NCI-H146 treated with DMSO at 0.1 percent for 48 hours (cell line): ENCODE data around the gene MCTS1.
"Not testable (repeated sequence)": the region's sequence is repeated elsewhere in the genome, so short reads cannot be mapped to it uniquely, and the experiment has no call there.

Source experiments
- DNase-seq: peaks from one replicate; lab custom pipeline; 2025; ENCODE audit not compliant: unreplicated experiment; lab: John Stamatoyannopoulos, UW

MCTS1 gene

GRCh38 chrX:120625371-120625770 lies 21.5 kb downstream of the MCTS1 start:
- no peak for DNase-seq

GRCh38 chrX:120629667-120630537 lies 26.0 kb downstream of the MCTS1 start, which contains the start of gene C1GALT1C1:
Gene C1GALT1C1 (minus strand): TSS chrX:120630054. CDS start chrX:120627166, 2,888 bp downstream.
- peak; percentile 98 for DNase-seq

GRCh38 chrX:120638619-120639018 lies 34.7 kb downstream of the MCTS1 start:
- no peak for DNase-seq

GRCh38 chrX:120642871-120643270 lies 39.0 kb downstream of the MCTS1 start:
- no peak for DNase-seq

GRCh38 chrX:120647127-120647526 lies 43.2 kb downstream of the MCTS1 start:
- no peak for DNase-seq

- DNase-seq, result not testable (repeated sequence)
Observed at GRCh38 chrX:120652256-120652655, 48.4 kb downstream of the MCTS1 start.

- no peak for DNase-seq
Observed at GRCh38 chrX:120653000-120653399, 49.1 kb downstream of the MCTS1 start.

- no peak for DNase-seq
Observed at GRCh38 chrX:120660637-120661036, 56.7 kb downstream of the MCTS1 start.
